Measurements from ENCODE around the gene FAM168A.

The FAM168A gene

DNA sequence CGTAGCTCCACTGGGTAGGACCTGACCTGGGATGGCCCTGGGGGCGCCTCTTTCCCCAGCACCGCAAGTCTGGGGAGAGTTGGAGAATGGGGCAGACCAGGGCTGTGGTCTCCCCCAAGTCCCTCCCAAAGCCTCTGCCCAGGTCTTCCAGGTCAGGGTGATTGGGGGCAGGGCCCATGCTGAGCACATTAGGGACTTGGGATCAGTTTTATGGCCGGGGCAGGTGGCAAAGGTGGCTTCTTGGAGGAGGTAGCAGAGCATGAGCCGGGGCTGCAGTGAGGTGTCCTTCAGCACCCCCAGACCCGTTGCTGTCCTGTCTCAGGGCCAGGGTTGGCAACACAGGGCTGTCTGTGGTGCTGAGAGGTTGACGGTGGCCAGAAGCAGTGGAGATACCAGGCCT lies 215.7 kb downstream of the FAM168A start:
- DNase-seq (ENCODE audit: low read depth), result no peak
- TF ChIP-seq, protein P1, sequence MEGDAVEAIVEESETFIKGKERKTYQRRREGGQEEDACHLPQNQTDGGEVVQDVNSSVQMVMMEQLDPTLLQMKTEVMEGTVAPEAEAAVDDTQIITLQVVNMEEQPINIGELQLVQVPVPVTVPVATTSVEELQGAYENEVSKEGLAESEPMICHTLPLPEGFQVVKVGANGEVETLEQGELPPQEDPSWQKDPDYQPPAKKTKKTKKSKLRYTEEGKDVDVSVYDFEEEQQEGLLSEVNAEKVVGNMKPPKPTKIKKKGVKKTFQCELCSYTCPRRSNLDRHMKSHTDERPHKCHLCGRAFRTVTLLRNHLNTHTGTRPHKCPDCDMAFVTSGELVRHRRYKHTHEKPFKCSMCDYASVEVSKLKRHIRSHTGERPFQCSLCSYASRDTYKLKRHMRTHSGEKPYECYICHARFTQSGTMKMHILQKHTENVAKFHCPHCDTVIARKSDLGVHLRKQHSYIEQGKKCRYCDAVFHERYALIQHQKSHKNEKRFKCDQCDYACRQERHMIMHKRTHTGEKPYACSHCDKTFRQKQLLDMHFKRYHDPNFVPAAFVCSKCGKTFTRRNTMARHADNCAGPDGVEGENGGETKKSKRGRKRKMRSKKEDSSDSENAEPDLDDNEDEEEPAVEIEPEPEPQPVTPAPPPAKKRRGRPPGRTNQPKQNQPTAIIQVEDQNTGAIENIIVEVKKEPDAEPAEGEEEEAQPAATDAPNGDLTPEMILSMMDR (IDR thresholded peaks at IDR 0.05; ENCODE audit: insufficient read depth, low read depth, low read length, missing control alignments), result no peak
- no peak overlapping the region for H3K4me3 ChIP-seq (ENCODE audit: low read length)

DNA sequence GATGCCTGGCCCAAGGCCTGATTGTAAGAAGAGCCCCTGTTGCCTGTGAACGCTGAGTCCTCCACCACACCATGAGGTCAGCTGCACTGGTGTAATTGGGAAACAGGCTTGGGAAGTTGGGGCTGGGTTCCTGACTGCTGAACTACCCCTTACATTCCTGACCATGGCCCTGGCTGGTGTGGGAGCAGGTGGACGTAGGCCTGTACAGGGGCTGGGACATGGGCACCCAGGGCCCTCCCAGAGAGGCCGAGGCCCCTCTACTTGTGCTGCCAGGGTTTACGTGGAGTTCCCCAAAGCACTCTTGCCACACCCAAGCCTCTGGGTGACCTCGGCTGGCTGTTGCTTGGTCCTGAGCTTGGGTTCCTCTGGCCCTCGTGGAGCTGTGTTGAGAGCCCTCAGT lies 216.3 kb downstream of the FAM168A start:
- no peak overlapping the region for H3K4me3 ChIP-seq (ENCODE audit: low read length)
- TF ChIP-seq, protein P1 (IDR thresholded peaks at IDR 0.05; ENCODE audit: insufficient read depth, low read depth, low read length, missing control alignments), result no peak
- DNase-seq (ENCODE audit: low read depth), result no peak

DNA sequence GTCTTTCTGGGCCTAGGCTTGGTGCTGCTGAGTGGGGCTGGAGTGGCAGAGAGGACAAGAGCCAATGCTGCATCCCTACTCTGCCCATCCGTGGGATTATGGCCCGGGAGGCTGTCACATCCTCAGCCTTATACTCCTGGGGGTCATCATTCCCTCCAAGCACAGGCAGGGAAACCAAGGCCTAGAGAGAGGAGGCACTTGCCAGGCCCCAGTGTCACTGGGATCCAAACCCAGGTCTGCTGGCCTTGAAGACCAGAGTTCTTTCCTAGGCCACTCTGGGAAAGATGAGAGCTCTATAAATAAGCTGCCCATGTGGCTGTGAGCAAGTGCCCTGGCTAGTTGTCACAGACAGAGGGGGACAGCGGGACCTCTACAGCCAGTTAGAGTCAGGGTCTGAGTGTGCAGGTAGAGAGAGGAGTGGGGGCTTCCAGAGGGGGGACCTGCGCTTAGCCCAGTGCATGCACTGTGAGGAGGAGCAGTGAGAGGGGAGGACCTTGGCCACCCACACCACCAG lies 217.0 kb downstream of the FAM168A start:
- TF ChIP-seq, protein P1 (IDR thresholded peaks at IDR 0.05; ENCODE audit: insufficient read depth, low read depth, low read length, missing control alignments), result no peak
- no peak overlapping the region for H3K4me3 ChIP-seq (ENCODE audit: low read length)
- DNase-seq (ENCODE audit: low read depth), result no peak

- TF ChIP-seq, protein P1 (IDR thresholded peaks at IDR 0.05; ENCODE audit: insufficient read depth, low read depth, low read length, missing control alignments), result no peak
- H3K4me3 ChIP-seq (ENCODE audit: low read length), result no peak overlapping the region
- no peak for DNase-seq (ENCODE audit: low read depth)
Observed at GRCh38 chr11:73380331-73380730, 217.6 kb downstream of the FAM168A start.

DNA sequence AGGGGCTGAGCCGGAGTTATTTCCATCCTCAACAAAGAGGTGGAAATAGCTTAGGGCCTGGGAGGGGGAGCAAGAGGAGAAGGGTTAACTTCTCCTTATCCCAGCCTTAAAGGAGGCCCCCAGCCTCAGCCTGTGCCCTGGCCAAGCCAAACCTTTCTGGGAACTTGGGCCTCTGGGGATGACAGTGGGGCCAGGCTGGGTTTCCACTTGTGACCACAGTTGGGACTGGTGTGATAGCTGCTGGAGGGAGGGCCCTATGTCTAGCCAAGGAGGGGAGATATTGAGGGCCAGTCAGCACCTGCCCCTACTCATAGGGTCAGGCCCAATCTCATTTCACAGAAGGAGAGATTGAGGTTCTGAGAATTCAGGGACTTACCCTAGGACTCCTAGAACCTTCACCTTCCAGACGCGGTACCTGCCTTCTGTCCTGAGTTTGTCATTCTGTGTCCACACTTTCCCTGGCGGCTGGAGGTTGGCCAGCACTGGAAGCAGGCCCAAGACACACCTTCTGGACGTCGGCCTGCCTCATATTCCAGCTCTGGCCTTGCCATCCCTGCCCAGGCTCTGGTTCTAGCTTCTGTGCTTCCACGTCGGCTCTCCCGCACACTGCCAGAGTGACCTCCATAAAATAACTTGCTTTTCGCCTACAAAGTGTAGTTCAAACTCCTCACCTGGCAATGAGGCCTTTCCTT lies 218.6 kb downstream of the FAM168A start:
- TF ChIP-seq, protein P1 (IDR thresholded peaks at IDR 0.05; ENCODE audit: insufficient read depth, low read depth, low read length, missing control alignments), result no peak
- DNase-seq (ENCODE audit: low read depth), result no peak
- H3K4me3 ChIP-seq (ENCODE audit: low read length), result no peak overlapping the region

GRCh38 chr11:73376803-73377629 lies 220.9 kb downstream of the FAM168A start:
- H3K4me3 ChIP-seq (ENCODE audit: low read length), result peak overlapping the region; percentile 65
- TF ChIP-seq, protein P1 (IDR thresholded peaks at IDR 0.05; ENCODE audit: insufficient read depth, low read depth, low read length, missing control alignments), result no peak
- DNase-seq (ENCODE audit: low read depth), result peak; percentile 80

Data from epithelial cell of esophagus (primary cell).